ENCODE data around the gene REV3L. TPM values are rescaled to one million over a fixed set of nuclear protein-coding genes. Genes with fewer than 3 reads are reported as not detected.

Gene REV3L
- total RNA-seq, 3 donors from 2014 or later: 17.7 to 56.4 (median 20.7) TPM

GRCh38 chr6:111414373-111414772 is 68.6 kb downstream of the REV3L start:
- DNase-seq (no peak), ATAC-seq (no peak)
- no peaks in the 10 kb centered on the region for H3K9me3 ChIP-seq
- no peak overlapping the region for H3K4me3 ChIP-seq
- peaks cover 2% of the 10 kb centered on the region for H3K4me1 ChIP-seq (ENCODE audit: low read depth)
- intact Hi-C loops (cut with DNase I, micrococcal nuclease): no loop called here
- H3K36me3 ChIP-seq (ENCODE audit: low read depth): no peaks in the 10 kb centered on the region
- no peak for TF ChIP-seq CTCF (IDR thresholded peaks at IDR 0.05)

- no peaks in the 10 kb centered on the region for H3K9me3 ChIP-seq
- intact Hi-C loops (cut with DNase I, micrococcal nuclease): no loop called here
- no peak for ATAC-seq
Measured at GRCh38 chr6:111411978-111412566, 70.9 kb downstream of the REV3L start.

GRCh38 chr6:111411046-111411445 is 72.0 kb downstream of the REV3L start:
- no peak for ATAC-seq
- TF ChIP-seq CTCF (IDR thresholded peaks at IDR 0.05): no peak
- H3K4me1 ChIP-seq (ENCODE audit: low read depth): no peaks in the 10 kb centered on the region
- H3K4me3 ChIP-seq: no peak overlapping the region
- no peaks in the 10 kb centered on the region for H3K36me3 ChIP-seq (ENCODE audit: low read depth)
- H3K9me3 ChIP-seq: no peaks in the 10 kb centered on the region
- intact Hi-C loops (cut with DNase I, micrococcal nuclease): no loop called here
- no peak for DNase-seq

More at GRCh38 chr6:111411978-111412566, 70.9 kb downstream of the REV3L start:
- no peak for DNase-seq
- H3K36me3 ChIP-seq (ENCODE audit: low read depth): no peaks in the 10 kb centered on the region
- no peak for TF ChIP-seq CTCF (IDR thresholded peaks at IDR 0.05)
- no peak overlapping the region for H3K4me3 ChIP-seq
- no peaks in the 10 kb centered on the region for H3K4me1 ChIP-seq (ENCODE audit: low read depth)

- Histone ChIP-seq H3K36me3 (ENCODE audit: low read depth) (no peaks in the 10 kb centered on the region), H3K4me1 (ENCODE audit: low read depth) (no peaks in the 10 kb centered on the region), H3K9me3 (no peaks in the 10 kb centered on the region), H3K4me3 (no peak overlapping the region)
- ATAC-seq (peak; percentile 22), DNase-seq (no peak)
- intact Hi-C loops (cut with DNase I, micrococcal nuclease): no loop called here
- TF ChIP-seq CTCF (IDR thresholded peaks at IDR 0.05): no peak
Measured at GRCh38 chr6:111410371-111410770, 72.6 kb downstream of the REV3L start.

GRCh38 chr6:111409430-111409829 is 73.6 kb downstream of the REV3L start:
- DNase-seq (no peak), ATAC-seq (no peak)
- H3K36me3 ChIP-seq (ENCODE audit: low read depth): no peaks in the 10 kb centered on the region
- H3K4me1 ChIP-seq (ENCODE audit: low read depth): no peaks in the 10 kb centered on the region
- no peaks in the 10 kb centered on the region for H3K9me3 ChIP-seq
- no peak overlapping the region for H3K4me3 ChIP-seq
- no peak for TF ChIP-seq CTCF (IDR thresholded peaks at IDR 0.05)
- intact Hi-C loops (cut with DNase I, micrococcal nuclease): no loop called here

GRCh38 chr6:111407686-111408085 is 75.3 kb downstream of the REV3L start:
- no peaks in the 10 kb centered on the region for H3K36me3 ChIP-seq (ENCODE audit: low read depth)
- intact Hi-C loops (cut with DNase I, micrococcal nuclease): no loop called here
- H3K4me3 ChIP-seq: no peak overlapping the region
- no peak for TF ChIP-seq CTCF (IDR thresholded peaks at IDR 0.05)
- H3K4me1 ChIP-seq (ENCODE audit: low read depth): no peaks in the 10 kb centered on the region
- H3K9me3 ChIP-seq: no peaks in the 10 kb centered on the region
- DNase-seq (no peak), ATAC-seq (no peak)

Data from mucosa of descending colon (tissue), 3 donors.